ENCODE results near the gene PRKAA2. TPM values are rescaled to one million over a fixed set of nuclear protein-coding genes. Genes with fewer than 3 reads are reported as not detected.

The PRKAA2 gene
- total and polyA plus RNA-seq, 2 of the 13 experiments (the other 11 are each of a cell fraction or from before 2014, with no cell fraction given), result 6.0 to 7.5 TPM

DNA sequence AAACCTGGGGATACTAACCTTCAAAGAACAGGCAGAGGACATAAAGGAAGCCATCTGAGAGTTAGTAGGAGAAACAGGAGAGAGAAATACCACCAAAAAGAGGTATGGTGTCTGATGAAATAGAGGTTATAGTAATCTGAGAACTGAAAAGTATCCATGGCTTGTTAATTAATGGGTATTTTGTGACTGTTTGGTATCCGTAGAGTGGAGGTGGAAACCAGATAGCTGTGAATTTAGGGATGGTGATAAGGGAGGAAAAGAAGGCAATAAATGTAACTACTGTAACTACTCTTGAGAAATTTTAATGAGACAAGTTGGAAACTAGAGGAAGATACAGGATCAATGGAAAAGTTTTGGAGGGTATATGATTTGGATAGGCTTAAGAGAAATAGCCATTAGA lies 27.5 kb downstream of the PRKAA2 start:
- CTCF ChIA-PET (ENCODE audit: low intra/inter-chr PET ratio, low total read pairs), result no interaction called here
- ATAC-seq, result no peak
- 96% methylated on average over 1 of the region's 1 CpG for WGBS (ENCODE audit: low lambda C conversion rate)

More for the DNA sequence above, 27.5 kb downstream of the PRKAA2 start:
- BruUV-seq (replicated peaks), result no TSS peak
- DNase-seq (ENCODE audit: low spot score) (no peak), FAIRE-seq (no peak)
- Histone ChIP-seq H3K79me2 (ENCODE audit: insufficient read depth, low read length) (peaks cover 35% of the 10 kb centered on the region), H3K4me1 (ENCODE audit: insufficient read depth, low read length) (peaks cover 10% of the 10 kb centered on the region; the same call in 1 of the 2 replicates), H3K9me3 (ENCODE audit: low read length) (no peaks in the 10 kb centered on the region), H4K20me1 (ENCODE audit: insufficient read depth, low read length) (no peaks in the 10 kb centered on the region), H3K4me3 (replicated peaks in 1 of 3; ENCODE audit: insufficient read depth in 1 of 3, low read depth in 2 of 3, low read length in 3 of 3) (no peak overlapping the region), H3K36me3 (replicated peaks in 1 of 2; ENCODE audit: control insufficient read depth in 1 of 2, insufficient read depth in 2 of 2, low read length in 2 of 2) (peaks cover 3 to 5% of the 10 kb centered on the region in 2 experiments; a peak in 3 of 5 replicates), H3K27me3 (ENCODE audit: control insufficient read depth in 1 of 2, insufficient read depth in 2 of 2, low read length in 2 of 2) (no peaks in the 10 kb centered on the region), H3K27ac (ENCODE audit: extremely low read length, insufficient read depth, low read length) (no peak overlapping the region), H3K4me2 (ENCODE audit: low read depth, low read length) (no peak overlapping the region), H2AFZ (ENCODE audit: low read length) (no peak overlapping the region), H3K9ac (ENCODE audit: insufficient read depth, low read depth, low read length) (no peak overlapping the region)
- in situ Hi-C loops (cut with HindIII; ENCODE audit: extremely low pct_ligation_motif_present, low pct_unique_long_range_greater_than_20kb), result no loop called here
- TF ChIP-seq SRY (CRISPR knock-in tag; IDR thresholded peaks at IDR 0.05) (no peak), ZNF775 (CRISPR knock-in tag; IDR thresholded peaks at IDR 0.05; ENCODE audit: borderline replicate concordance) (no peak), ZNF883 (CRISPR knock-in tag; IDR thresholded peaks at IDR 0.05; ENCODE audit: not compliant biosample characterization) (no peak), ZNF713 (CRISPR knock-in tag; IDR thresholded peaks at IDR 0.05) (no peak), HOXA5 (CRISPR knock-in tag; IDR thresholded peaks at IDR 0.05) (no peak), ZNF121 (CRISPR knock-in tag; IDR thresholded peaks at IDR 0.05) (no peak), MED8 (CRISPR knock-in tag; IDR thresholded peaks at IDR 0.05; ENCODE audit: insufficient replicate concordance) (no peak), ZNF263 (CRISPR knock-in tag; IDR thresholded peaks at IDR 0.05) (no peak), ZNF235 (CRISPR knock-in tag; IDR thresholded peaks at IDR 0.05; ENCODE audit: borderline replicate concordance) (no peak), NR3C1 (CRISPR knock-in tag; IDR thresholded peaks at IDR 0.05) (no peak)
- TF ChIP-seq, protein P1, sequence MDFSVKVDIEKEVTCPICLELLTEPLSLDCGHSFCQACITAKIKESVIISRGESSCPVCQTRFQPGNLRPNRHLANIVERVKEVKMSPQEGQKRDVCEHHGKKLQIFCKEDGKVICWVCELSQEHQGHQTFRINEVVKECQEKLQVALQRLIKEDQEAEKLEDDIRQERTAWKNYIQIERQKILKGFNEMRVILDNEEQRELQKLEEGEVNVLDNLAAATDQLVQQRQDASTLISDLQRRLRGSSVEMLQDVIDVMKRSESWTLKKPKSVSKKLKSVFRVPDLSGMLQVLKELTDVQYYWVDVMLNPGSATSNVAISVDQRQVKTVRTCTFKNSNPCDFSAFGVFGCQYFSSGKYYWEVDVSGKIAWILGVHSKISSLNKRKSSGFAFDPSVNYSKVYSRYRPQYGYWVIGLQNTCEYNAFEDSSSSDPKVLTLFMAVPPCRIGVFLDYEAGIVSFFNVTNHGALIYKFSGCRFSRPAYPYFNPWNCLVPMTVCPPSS (IDR thresholded peaks at IDR 0.05), result no peak
- TF ChIP-seq, protein P2, sequence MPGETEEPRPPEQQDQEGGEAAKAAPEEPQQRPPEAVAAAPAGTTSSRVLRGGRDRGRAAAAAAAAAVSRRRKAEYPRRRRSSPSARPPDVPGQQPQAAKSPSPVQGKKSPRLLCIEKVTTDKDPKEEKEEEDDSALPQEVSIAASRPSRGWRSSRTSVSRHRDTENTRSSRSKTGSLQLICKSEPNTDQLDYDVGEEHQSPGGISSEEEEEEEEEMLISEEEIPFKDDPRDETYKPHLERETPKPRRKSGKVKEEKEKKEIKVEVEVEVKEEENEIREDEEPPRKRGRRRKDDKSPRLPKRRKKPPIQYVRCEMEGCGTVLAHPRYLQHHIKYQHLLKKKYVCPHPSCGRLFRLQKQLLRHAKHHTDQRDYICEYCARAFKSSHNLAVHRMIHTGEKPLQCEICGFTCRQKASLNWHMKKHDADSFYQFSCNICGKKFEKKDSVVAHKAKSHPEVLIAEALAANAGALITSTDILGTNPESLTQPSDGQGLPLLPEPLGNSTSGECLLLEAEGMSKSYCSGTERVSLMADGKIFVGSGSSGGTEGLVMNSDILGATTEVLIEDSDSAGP (CRISPR knock-in tag; IDR thresholded peaks at IDR 0.05; ENCODE audit: borderline replicate concordance), result no peak
- TF ChIP-seq, protein P3, sequence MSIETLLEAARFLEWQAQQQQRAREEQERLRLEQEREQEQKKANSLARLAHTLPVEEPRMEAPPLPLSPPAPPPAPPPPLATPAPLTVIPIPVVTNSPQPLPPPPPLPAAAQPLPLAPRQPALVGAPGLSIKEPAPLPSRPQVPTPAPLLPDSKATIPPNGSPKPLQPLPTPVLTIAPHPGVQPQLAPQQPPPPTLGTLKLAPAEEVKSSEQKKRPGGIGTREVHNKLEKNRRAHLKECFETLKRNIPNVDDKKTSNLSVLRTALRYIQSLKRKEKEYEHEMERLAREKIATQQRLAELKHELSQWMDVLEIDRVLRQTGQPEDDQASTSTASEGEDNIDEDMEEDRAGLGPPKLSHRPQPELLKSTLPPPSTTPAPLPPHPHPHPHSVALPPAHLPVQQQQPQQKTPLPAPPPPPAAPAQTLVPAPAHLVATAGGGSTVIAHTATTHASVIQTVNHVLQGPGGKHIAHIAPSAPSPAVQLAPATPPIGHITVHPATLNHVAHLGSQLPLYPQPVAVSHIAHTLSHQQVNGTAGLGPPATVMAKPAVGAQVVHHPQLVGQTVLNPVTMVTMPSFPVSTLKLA (IDR thresholded peaks at IDR 0.05), result no peak
- POLR2A ChIA-PET, result no interaction called here
- intact Hi-C loops (cut with micrococcal nuclease; ENCODE audit: unreplicated experiment), result no loop called here

All from HepG2 (cell line).